ENCODE results near the gene ZNF100. TPM values are rescaled to one million over a fixed set of nuclear protein-coding genes. Genes with fewer than 3 reads are reported as not detected.
"Not testable (repeated sequence)": the region's sequence is repeated elsewhere in the genome, so short reads cannot be mapped to it uniquely, and the experiment has no call there.

The ZNF100 gene
- 14.1 TPM for total RNA-seq

DNA sequence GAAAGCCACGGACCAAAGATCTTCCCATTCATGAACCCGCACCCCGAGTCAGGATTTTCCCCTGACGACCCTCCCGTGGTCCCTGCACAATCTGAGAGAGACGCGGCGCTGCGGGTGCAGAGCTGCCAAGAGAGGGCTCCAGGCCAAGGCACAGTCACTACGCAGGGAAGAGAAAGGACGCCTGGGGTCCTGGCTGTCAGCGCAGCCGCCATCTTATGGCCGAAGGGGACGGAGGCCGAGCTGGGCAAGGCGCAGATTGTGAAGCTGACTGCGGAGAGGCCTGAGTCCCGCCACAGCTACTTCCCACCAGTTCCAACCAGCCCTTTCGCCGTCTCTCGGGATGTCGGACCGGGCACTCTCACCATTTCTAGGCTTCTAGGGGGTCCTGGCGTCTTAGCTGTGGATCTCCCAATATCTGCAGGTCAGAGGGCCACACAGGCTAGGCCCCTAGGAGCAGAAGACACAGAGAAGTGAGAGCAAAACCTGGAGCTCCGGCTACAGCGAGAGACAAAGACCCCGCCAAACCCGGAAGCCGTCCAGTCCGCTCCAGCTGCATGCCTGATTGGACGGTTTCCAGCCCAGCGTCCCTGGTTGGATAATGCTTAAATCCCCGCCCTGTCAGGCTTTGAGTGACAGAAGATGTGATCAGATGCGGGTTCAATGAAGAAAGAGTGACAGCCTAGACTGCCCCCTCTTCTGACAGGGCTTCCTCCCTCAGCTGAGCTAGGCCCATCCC, at the start of gene ZNF100:
TSS of gene ZNF100 (minus strand) at position 515 of the 736 bp plus-strand sequence. CDS start at position 365, 150 bp downstream.
- Histone ChIP-seq H3K4me1 (ENCODE audit: insufficient read depth, low read length) (peaks cover 11% of the 10 kb centered on the region), H3K4me3 (ENCODE audit: low read length) (peak within 1 kb of the TSS; percentile 76), H3K27me3 (ENCODE audit: insufficient read depth, low read length) (no peaks in the 10 kb centered on the region), H3K9me3 (ENCODE audit: low read depth, low read length) (no peaks in the 10 kb centered on the region)

GRCh38 chr19:21812448-21812847, 45.1 kb upstream of the ZNF100 start:
- H3K4me1 ChIP-seq (ENCODE audit: insufficient read depth, low read length): no peaks in the 10 kb centered on the region
- peaks cover 82% of the 10 kb centered on the region for H3K9me3 ChIP-seq (ENCODE audit: low read depth, low read length)
- no peaks in the 10 kb centered on the region for H3K27me3 ChIP-seq (ENCODE audit: insufficient read depth, low read length)
- no peak overlapping the region for H3K4me3 ChIP-seq (ENCODE audit: low read length)

DNA sequence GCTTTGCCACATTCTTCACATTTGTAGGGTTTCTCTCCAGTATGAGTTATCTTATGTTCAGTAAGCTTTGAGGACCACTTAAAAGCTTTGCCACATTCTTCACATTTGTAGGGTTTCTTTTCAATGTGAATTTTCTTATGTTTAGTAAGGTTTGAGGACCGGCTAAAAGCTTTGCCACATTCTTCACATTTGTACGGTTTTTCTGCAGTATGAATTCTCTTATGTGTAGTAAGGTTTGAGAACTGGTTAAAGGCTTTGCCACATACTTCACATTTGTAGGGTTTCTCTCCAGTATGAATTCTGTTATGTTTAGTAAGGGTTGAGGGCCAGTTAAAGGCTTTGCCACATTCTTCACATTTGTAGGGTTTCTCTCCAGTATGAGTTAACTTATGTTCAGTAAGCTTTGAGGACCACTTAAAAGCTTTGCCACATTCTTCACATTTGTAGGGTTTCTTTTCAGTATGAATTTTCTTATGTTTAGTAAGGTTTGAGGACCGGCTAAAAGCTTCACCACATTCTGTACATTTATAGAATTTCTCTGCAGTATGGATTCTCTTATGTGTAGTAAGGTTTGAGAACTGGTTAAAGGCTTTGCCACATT, 41.1 kb upstream of the ZNF100 start:
- peaks cover 91% of the 10 kb centered on the region for H3K9me3 ChIP-seq (ENCODE audit: low read depth, low read length)
- not testable (repeated sequence) for H3K27me3 ChIP-seq (ENCODE audit: insufficient read depth, low read length); H3K4me1 ChIP-seq (ENCODE audit: insufficient read depth, low read length); H3K4me3 ChIP-seq (ENCODE audit: low read length)

DNA sequence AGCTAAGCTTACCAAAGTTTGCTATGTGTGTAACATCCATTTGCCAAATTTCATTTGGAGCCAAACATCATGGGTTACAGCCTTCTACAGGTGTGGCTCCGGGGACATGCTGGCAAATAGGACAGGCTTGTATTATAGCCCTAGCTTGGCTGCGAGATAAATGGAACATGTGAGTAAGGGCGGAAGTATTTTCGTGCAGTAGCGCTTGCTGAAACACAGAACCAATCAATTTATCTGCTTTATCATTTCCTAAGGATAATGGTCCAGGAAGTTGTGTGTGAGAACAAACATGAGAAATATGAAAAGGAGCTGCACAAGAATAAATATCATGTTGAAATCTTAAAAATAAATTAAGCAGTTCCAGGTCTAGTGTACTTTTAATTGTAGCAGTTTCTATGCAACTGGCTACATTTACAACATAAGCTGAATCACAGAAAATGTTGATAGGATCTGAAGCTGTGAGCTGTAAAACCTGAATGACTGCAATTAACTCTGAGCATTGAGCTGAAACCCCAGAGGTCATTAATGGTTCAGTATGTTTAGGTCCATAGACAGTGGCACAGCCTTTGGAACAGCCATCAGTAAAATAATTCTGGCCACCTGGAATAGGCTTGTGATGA, 22.2 kb upstream of the ZNF100 start:
- no peaks in the 10 kb centered on the region for H3K27me3 ChIP-seq (ENCODE audit: insufficient read depth, low read length)
- H3K4me3 ChIP-seq (ENCODE audit: low read length): no peak overlapping the region
- H3K9me3 ChIP-seq (ENCODE audit: low read depth, low read length): no peaks in the 10 kb centered on the region
- H3K4me1 ChIP-seq (ENCODE audit: insufficient read depth, low read length): no peaks in the 10 kb centered on the region

GRCh38 chr19:21786936-21787335, 19.6 kb upstream of the ZNF100 start:
- Histone ChIP-seq H3K9me3 (ENCODE audit: low read depth, low read length) (no peaks in the 10 kb centered on the region), H3K4me1 (ENCODE audit: insufficient read depth, low read length) (no peaks in the 10 kb centered on the region), H3K27me3 (ENCODE audit: insufficient read depth, low read length) (no peaks in the 10 kb centered on the region), H3K4me3 (ENCODE audit: low read length) (no peak overlapping the region)

GRCh38 chr19:21775792-21776191, 8.4 kb upstream of the ZNF100 start:
- H3K4me1 ChIP-seq (ENCODE audit: insufficient read depth, low read length); H3K9me3 ChIP-seq (ENCODE audit: low read depth, low read length); H3K4me3 ChIP-seq (ENCODE audit: low read length); H3K27me3 ChIP-seq (ENCODE audit: insufficient read depth, low read length): not testable (repeated sequence)

DNA sequence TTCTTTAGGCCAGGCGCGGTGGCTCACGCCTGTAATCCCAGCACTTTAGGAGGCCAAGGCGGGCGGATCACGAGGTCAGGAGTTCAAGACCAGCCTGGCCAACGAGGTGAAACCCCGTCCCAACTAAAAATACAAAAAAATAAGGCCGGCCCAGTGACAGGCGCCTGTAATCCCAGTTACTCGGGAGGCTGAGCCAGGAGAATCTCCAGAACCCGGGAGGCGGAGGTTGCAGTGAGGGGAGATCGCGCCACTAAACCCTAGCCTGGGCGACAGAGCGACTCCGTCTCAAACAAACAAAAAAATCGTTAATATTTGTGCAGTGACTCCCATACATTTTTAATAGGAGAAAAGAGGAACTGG, 694 bp downstream of the ZNF100 start:
- Histone ChIP-seq H3K4me3 (ENCODE audit: low read length) (peak overlapping the region; percentile 76), H3K4me1 (ENCODE audit: insufficient read depth, low read length) (peaks cover 11% of the 10 kb centered on the region)
- H3K9me3 ChIP-seq (ENCODE audit: low read depth, low read length); H3K27me3 ChIP-seq (ENCODE audit: insufficient read depth, low read length): not testable (repeated sequence)

DNA sequence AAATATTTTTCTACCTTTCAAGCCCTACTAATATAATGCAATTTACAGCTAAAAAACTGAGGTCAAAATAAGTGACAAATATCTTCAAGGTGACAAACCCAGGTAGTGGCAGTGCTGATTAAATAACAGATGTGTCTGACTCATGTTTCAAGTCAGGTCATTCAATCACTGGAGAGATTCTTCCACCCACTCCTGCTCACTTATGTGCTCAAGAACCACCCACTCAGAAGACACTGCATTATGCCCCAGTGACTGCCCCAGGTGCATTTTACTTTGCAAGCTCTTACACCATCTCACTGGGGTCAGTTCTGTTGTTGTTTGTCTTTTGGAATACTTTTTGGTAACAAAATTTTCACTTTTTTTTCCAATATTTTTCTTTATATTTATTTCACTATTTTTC, 2.2 kb downstream of the ZNF100 start:
- Histone ChIP-seq H3K4me1 (ENCODE audit: insufficient read depth, low read length) (peaks cover 11% of the 10 kb centered on the region), H3K27me3 (ENCODE audit: insufficient read depth, low read length) (no peaks in the 10 kb centered on the region), H3K4me3 (ENCODE audit: low read length) (no peak overlapping the region), H3K9me3 (ENCODE audit: low read depth, low read length) (no peaks in the 10 kb centered on the region)

GRCh38 chr19:21761547-21761946, 5.8 kb downstream of the ZNF100 start:
- not testable (repeated sequence) for H3K27me3 ChIP-seq (ENCODE audit: insufficient read depth, low read length); H3K4me1 ChIP-seq (ENCODE audit: insufficient read depth, low read length); H3K4me3 ChIP-seq (ENCODE audit: low read length); H3K9me3 ChIP-seq (ENCODE audit: low read depth, low read length)

- Histone ChIP-seq H3K4me1 (ENCODE audit: insufficient read depth, low read length) (no peaks in the 10 kb centered on the region), H3K9me3 (ENCODE audit: low read depth, low read length) (peaks cover 6% of the 10 kb centered on the region), H3K4me3 (ENCODE audit: low read length) (no peak overlapping the region), H3K27me3 (ENCODE audit: insufficient read depth, low read length) (no peaks in the 10 kb centered on the region)
Observed at GRCh38 chr19:21758296-21758695, 9.1 kb downstream of the ZNF100 start.

GRCh38 chr19:21755555-21755954, 11.8 kb downstream of the ZNF100 start:
- not testable (repeated sequence) for H3K4me1 ChIP-seq (ENCODE audit: insufficient read depth, low read length); H3K27me3 ChIP-seq (ENCODE audit: insufficient read depth, low read length); H3K9me3 ChIP-seq (ENCODE audit: low read depth, low read length); H3K4me3 ChIP-seq (ENCODE audit: low read length)

GRCh38 chr19:21751384-21751783, 16.0 kb downstream of the ZNF100 start:
- H3K4me3 ChIP-seq (ENCODE audit: low read length): no peak overlapping the region

GRCh38 chr19:21750586-21751128, 16.7 kb downstream of the ZNF100 start:
- peaks cover 7% of the 10 kb centered on the region for H3K9me3 ChIP-seq (ENCODE audit: low read depth, low read length)
- no peaks in the 10 kb centered on the region for H3K27me3 ChIP-seq (ENCODE audit: insufficient read depth, low read length)
- no peak overlapping the region for H3K4me3 ChIP-seq (ENCODE audit: low read length)
- H3K4me1 ChIP-seq (ENCODE audit: insufficient read depth, low read length): no peaks in the 10 kb centered on the region

More at GRCh38 chr19:21751384-21751783, 16.0 kb downstream of the ZNF100 start:
- no peaks in the 10 kb centered on the region for H3K27me3 ChIP-seq (ENCODE audit: insufficient read depth, low read length)
- H3K9me3 ChIP-seq (ENCODE audit: low read depth, low read length): peaks cover 6% of the 10 kb centered on the region
- no peaks in the 10 kb centered on the region for H3K4me1 ChIP-seq (ENCODE audit: insufficient read depth, low read length)

DNA sequence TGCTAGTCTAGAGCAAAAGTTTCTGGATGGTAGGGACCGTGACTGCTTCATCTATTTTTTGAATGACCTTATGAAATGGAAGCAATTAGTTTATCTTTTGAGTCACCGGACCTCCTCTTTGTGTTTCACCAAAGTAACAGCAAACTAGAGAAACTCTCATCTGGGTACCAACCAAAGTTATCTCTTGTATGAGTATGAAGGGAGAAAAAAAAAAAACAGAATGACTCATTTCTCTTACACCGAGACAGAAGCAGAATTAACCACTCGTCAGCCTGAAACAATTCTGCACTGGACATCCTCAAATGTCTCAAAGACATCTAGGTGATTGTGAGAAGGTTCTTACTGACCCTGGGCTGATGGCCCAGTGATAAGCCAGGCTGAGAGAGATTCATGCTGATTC, 18.3 kb downstream of the ZNF100 start:
- Histone ChIP-seq H3K27me3 (ENCODE audit: insufficient read depth, low read length) (no peaks in the 10 kb centered on the region), H3K4me3 (ENCODE audit: low read length) (no peak overlapping the region), H3K4me1 (ENCODE audit: insufficient read depth, low read length) (no peaks in the 10 kb centered on the region), H3K9me3 (ENCODE audit: low read depth, low read length) (peaks cover 4% of the 10 kb centered on the region)

DNA sequence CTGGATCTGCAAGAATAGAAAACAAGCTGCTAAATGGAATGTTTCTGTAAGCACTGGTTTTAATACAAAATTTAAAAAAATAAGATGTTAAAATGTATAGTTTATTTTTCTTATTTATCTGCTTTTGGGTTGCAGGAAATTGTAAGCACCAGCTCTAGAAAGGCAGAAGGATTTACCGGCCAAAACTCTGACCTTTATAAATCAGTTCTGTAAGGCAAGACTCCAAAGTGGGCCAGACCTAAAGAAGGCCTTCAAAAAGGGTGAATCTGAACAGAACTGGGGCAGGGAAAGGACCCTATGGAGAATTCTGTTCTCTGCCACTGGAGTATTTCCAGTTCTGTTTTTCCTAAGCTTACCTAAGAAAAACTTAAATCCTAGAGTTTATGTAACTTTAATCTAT, 19.3 kb downstream of the ZNF100 start:
- Histone ChIP-seq H3K4me1 (ENCODE audit: insufficient read depth, low read length) (no peaks in the 10 kb centered on the region), H3K4me3 (ENCODE audit: low read length) (no peak overlapping the region), H3K27me3 (ENCODE audit: insufficient read depth, low read length) (no peaks in the 10 kb centered on the region), H3K9me3 (ENCODE audit: low read depth, low read length) (peaks cover 4% of the 10 kb centered on the region)

All from mononuclear cell (primary cell).